ENCODE results near the gene RTEL1. TPM values are rescaled to one million over a fixed set of nuclear protein-coding genes. Genes with fewer than 3 reads are reported as not detected.

The RTEL1 gene
- total and polyA plus RNA-seq, 2 donors (not counting 1 experiment from before 2014, with no cell fraction given): 15.1 to 32.6 TPM

GRCh38 chr20:63733117-63733516, 75.0 kb downstream of the RTEL1 start:
- no peaks in the 10 kb centered on the region for H3K9me3 Mint-ChIP-seq (ENCODE audit: insufficient read depth)
- no peaks in the 10 kb centered on the region for H3K27me3 Mint-ChIP-seq
- H3K4me3 ChIP-seq (ENCODE audit: control extremely low read depth in 1 of 5, extremely low read depth in 1 of 5, insufficient read depth in 1 of 5, low read depth in 2 of 5, low read length in 4 of 5): no peak overlapping the region
- no peak overlapping the region for H3K27ac Mint-ChIP-seq
- H3K4me1 ChIP-seq (ENCODE audit: control insufficient read depth in 2 of 2, insufficient read depth in 2 of 2, low read length in 2 of 2): peaks cover 46 to 61% of the 10 kb centered on the region in 2 donors
- H4K20me1 ChIP-seq (ENCODE audit: control insufficient read depth, insufficient read depth, low read length, poor library complexity, severe bottlenecking): peaks cover 50% of the 10 kb centered on the region
- WGBS (ENCODE audit: insufficient coverage): 95% methylated on average over 13 of the region's 13 CpGs
- H3K4me2 ChIP-seq (replicated peaks; ENCODE audit: low read depth, low read length, poor library complexity, severe bottlenecking): no peak overlapping the region
- ATAC-seq (ENCODE audit: low read depth) (no peak), DNase-seq (no peak)
- H3K79me2 ChIP-seq (ENCODE audit: control insufficient read depth, insufficient read depth, low read length): peaks cover 44% of the 10 kb centered on the region
- no peak overlapping the region for H3K27ac ChIP-seq (ENCODE audit: low read length in 2 of 2)
- peaks cover 40% of the 10 kb centered on the region for H3K4me1 Mint-ChIP-seq
- TF ChIP-seq, protein P1, sequence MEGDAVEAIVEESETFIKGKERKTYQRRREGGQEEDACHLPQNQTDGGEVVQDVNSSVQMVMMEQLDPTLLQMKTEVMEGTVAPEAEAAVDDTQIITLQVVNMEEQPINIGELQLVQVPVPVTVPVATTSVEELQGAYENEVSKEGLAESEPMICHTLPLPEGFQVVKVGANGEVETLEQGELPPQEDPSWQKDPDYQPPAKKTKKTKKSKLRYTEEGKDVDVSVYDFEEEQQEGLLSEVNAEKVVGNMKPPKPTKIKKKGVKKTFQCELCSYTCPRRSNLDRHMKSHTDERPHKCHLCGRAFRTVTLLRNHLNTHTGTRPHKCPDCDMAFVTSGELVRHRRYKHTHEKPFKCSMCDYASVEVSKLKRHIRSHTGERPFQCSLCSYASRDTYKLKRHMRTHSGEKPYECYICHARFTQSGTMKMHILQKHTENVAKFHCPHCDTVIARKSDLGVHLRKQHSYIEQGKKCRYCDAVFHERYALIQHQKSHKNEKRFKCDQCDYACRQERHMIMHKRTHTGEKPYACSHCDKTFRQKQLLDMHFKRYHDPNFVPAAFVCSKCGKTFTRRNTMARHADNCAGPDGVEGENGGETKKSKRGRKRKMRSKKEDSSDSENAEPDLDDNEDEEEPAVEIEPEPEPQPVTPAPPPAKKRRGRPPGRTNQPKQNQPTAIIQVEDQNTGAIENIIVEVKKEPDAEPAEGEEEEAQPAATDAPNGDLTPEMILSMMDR (IDR thresholded peaks at IDR 0.05): no peak
- TF ChIP-seq EZH2 (IDR thresholded peaks at IDR 0.05; ENCODE audit: borderline replicate concordance, insufficient read depth, low read depth, low read length, poor library complexity, severe bottlenecking): no peak
- no peaks in the 10 kb centered on the region for H3K27me3 ChIP-seq (replicated peaks in 1 of 4; ENCODE audit: control extremely low read depth in 1 of 4, control insufficient read depth in 3 of 4, insufficient read depth in 4 of 4, low read length in 3 of 4)
- no peak overlapping the region for H3K9ac ChIP-seq (ENCODE audit: low read length)
- ChIA-PET CTCF (no interaction called here), POLR2A (no interaction called here)
- intact Hi-C loops (cut with micrococcal nuclease): no loop called here
- H3K4me3 Mint-ChIP-seq: no peak overlapping the region
- H3K36me3 ChIP-seq (replicated peaks in 1 of 2; ENCODE audit: control extremely low read depth in 1 of 2, control insufficient read depth in 1 of 2, extremely low read depth in 1 of 2, insufficient read depth in 2 of 2, low read length in 1 of 2): peaks cover 0 to 24% of the 10 kb centered on the region in 2 experiments
- no peaks in the 10 kb centered on the region for H3K9me3 ChIP-seq (ENCODE audit: control extremely low read depth in 1 of 3, control insufficient read depth in 2 of 3, insufficient read depth in 1 of 3, low read length in 2 of 3)
- H2AFZ ChIP-seq (ENCODE audit: insufficient read depth, low read depth, low read length, poor library complexity, severe bottlenecking): no peak overlapping the region

- TF ChIP-seq, protein P1 (IDR thresholded peaks at IDR 0.05): no peak
- TF ChIP-seq EZH2 (IDR thresholded peaks at IDR 0.05; ENCODE audit: borderline replicate concordance, insufficient read depth, low read depth, low read length, poor library complexity, severe bottlenecking): no peak
- DNase-seq (no peak), ATAC-seq (ENCODE audit: low read depth) (no peak)
- H3K4me3 Mint-ChIP-seq: no peak overlapping the region
- WGBS (ENCODE audit: insufficient coverage): 97% methylated on average over 16 of the region's 18 CpGs
- H2AFZ ChIP-seq (ENCODE audit: insufficient read depth, low read depth, low read length, poor library complexity, severe bottlenecking): no peak overlapping the region
- peaks cover 0 to 24% of the 10 kb centered on the region in 2 experiments for H3K36me3 ChIP-seq (replicated peaks in 1 of 2; ENCODE audit: control extremely low read depth in 1 of 2, control insufficient read depth in 1 of 2, extremely low read depth in 1 of 2, insufficient read depth in 2 of 2, low read length in 1 of 2)
- no peaks in the 10 kb centered on the region for H3K9me3 ChIP-seq (ENCODE audit: control extremely low read depth in 1 of 3, control insufficient read depth in 2 of 3, insufficient read depth in 1 of 3, low read length in 2 of 3)
- ChIA-PET CTCF (no interaction called here), POLR2A (no interaction called here)
- H3K9ac ChIP-seq (ENCODE audit: low read length): no peak overlapping the region
- no peak overlapping the region for H3K27ac Mint-ChIP-seq
- intact Hi-C loops (cut with micrococcal nuclease): no loop called here
- H3K4me1 Mint-ChIP-seq: peaks cover 35% of the 10 kb centered on the region
- H3K27me3 Mint-ChIP-seq: no peaks in the 10 kb centered on the region
- no peaks in the 10 kb centered on the region for H3K9me3 Mint-ChIP-seq (ENCODE audit: insufficient read depth)
- no peak overlapping the region for H3K4me3 ChIP-seq (ENCODE audit: control extremely low read depth in 1 of 5, extremely low read depth in 1 of 5, insufficient read depth in 1 of 5, low read depth in 2 of 5, low read length in 4 of 5)
- H3K79me2 ChIP-seq (ENCODE audit: control insufficient read depth, insufficient read depth, low read length): peaks cover 44% of the 10 kb centered on the region
- peaks cover 55% of the 10 kb centered on the region for H4K20me1 ChIP-seq (ENCODE audit: control insufficient read depth, insufficient read depth, low read length, poor library complexity, severe bottlenecking)
- H3K4me1 ChIP-seq (ENCODE audit: control insufficient read depth in 2 of 2, insufficient read depth in 2 of 2, low read length in 2 of 2): peaks cover 46 to 61% of the 10 kb centered on the region in 2 donors
- no peak overlapping the region for H3K27ac ChIP-seq (ENCODE audit: low read length in 2 of 2)
- H3K4me2 ChIP-seq (replicated peaks; ENCODE audit: low read depth, low read length, poor library complexity, severe bottlenecking): no peak overlapping the region
- no peaks in the 10 kb centered on the region for H3K27me3 ChIP-seq (replicated peaks in 1 of 4; ENCODE audit: control extremely low read depth in 1 of 4, control insufficient read depth in 3 of 4, insufficient read depth in 4 of 4, low read length in 3 of 4)
These were observed 75.5 kb downstream of the RTEL1 start for GRCh38 chr20:63733579-63734081.
